SK-N-SH (cell line): ENCODE results near the gene LATS2. TPM values are rescaled to one million over a fixed set of nuclear protein-coding genes. Genes with fewer than 3 reads are reported as not detected.

Experiments
- CTCF ChIA-PET: fragments of 300-600, 350-600 bp; formaldehyde crosslinking; extraction: SDS; loops from one replicate; lab custom pipeline; 2021; lab: Yijun Ruan, JAX
- POLR2A ChIA-PET: fragments of 350-600 bp; sonication (Branson Sonifier 250); formaldehyde crosslinking; extraction: SDS; loops from one replicate; lab custom pipeline; 2020; ENCODE audit warnings: antibody characterized with exemption, inconsistent platforms; lab: Yijun Ruan, JAX
- DNase-seq: peaks from one replicate; pipeline ENCODE4 v3.0.0; 2012
- H2AFZ ChIP-seq: fragments of 200-600 bp; sonication (generic); 2 replicates; pipeline ENCODE4 v1.8.1; 2016; ENCODE audit warnings: antibody characterized with exemption, mild to moderate bottlenecking, low read depth
- H3F3A ChIP-seq: fragments of 200-600 bp; sonication (generic); replicated peaks from 2 replicates; pipeline ENCODE3; 2016; ENCODE audit warnings: antibody characterized with exemption, mild to moderate bottlenecking; ENCODE audit not compliant: insufficient read depth
- H3K27ac ChIP-seq, 2 experiments: fragments of 200-500 bp in 1 of 2; fragments of 200-600 bp in 1 of 2; sonication (Bioruptor generic) in 1 of 2; sonication (generic), shearing (Covaris generic) in 1 of 2; 2 replicates each; pipeline versions ENCODE4 v1.5.1 to v1.6.1; 2014 to 2016; ENCODE audit warnings: low read depth in 2 of 2, inconsistent platforms in 1 of 2, low read length in 1 of 2, mild to moderate bottlenecking in 1 of 2, mixed read lengths in 1 of 2
- H3K27me3 ChIP-seq: fragments of 200-600 bp; sonication (generic), shearing (Covaris generic); 2 replicates; pipeline ENCODE4 v1.6.1; 2016; ENCODE audit warnings: mixed run types; ENCODE audit not compliant: insufficient read depth
- H3K36me3 ChIP-seq, 2 experiments: fragments of 200-500 bp in 1 of 2; fragments of 200-600 bp in 1 of 2; sonication (Bioruptor generic) in 1 of 2; sonication (generic) in 1 of 2; replicated peaks in 1 of 2; 2 replicates each; pipeline versions ENCODE3 to v1.5.1; 2014 to 2016; ENCODE audit warnings: low read length in 1 of 2, mild to moderate bottlenecking in 1 of 2; ENCODE audit not compliant: insufficient read depth in 2 of 2, control insufficient read depth in 1 of 2
- H3K4me1 ChIP-seq, 2 experiments: fragments of 200-500 bp in 1 of 2; fragments of 200-600 bp in 1 of 2; sonication (Bioruptor generic) in 1 of 2; sonication (generic), shearing (Covaris generic) in 1 of 2; 2 replicates each; pipeline versions ENCODE4 v1.5.1 to v1.6.1; 2014 to 2016; ENCODE audit warnings: low read depth in 1 of 2, low read length in 1 of 2, mixed run types in 1 of 2; ENCODE audit not compliant: insufficient read depth in 2 of 2, control insufficient read depth in 1 of 2
- H3K4me2 ChIP-seq: fragments of 200-600 bp; sonication (generic), shearing (Covaris generic); 2 replicates; pipeline ENCODE4 v1.6.1; 2017; ENCODE audit warnings: mixed run types
- H3K4me3 ChIP-seq, 2 experiments: fragments of 200-500 bp in 1 of 2; fragments of 200-600 bp in 1 of 2; sonication (Bioruptor generic) in 1 of 2; sonication (generic), shearing (Covaris generic) in 1 of 2; 2 replicates each; pipeline versions ENCODE4 v1.5.1 to v1.8.1; 2014 to 2016; ENCODE audit warnings: low read depth in 2 of 2, inconsistent platforms in 1 of 2, low read length in 1 of 2, mild to moderate bottlenecking in 1 of 2, mixed read lengths in 1 of 2, moderate library complexity in 1 of 2
- H3K79me2 ChIP-seq: fragments of 200-600 bp; sonication (generic); 2 replicates; pipeline ENCODE4 v1.8.1; 2017; ENCODE audit warnings: mild to moderate bottlenecking; ENCODE audit not compliant: insufficient read depth
- H3K9ac ChIP-seq: fragments of 200-600 bp; sonication (generic); 2 replicates; pipeline ENCODE4 v1.6.1; 2017; ENCODE audit warnings: mixed run types
- H3K9me2 ChIP-seq: fragments of 200-600 bp; sonication (generic); 2 replicates; pipeline ENCODE4 v1.6.1; 2017; ENCODE audit warnings: mixed run types
- H3K9me3 ChIP-seq: fragments of 200-600 bp; sonication (generic); 2 replicates; pipeline ENCODE4 v1.6.1; 2017; ENCODE audit warnings: mixed run types, mild to moderate bottlenecking, moderate library complexity
- H4K20me1 ChIP-seq: fragments of 200-600 bp; sonication (generic); 2 replicates; pipeline ENCODE4 v1.6.1; 2017; ENCODE audit warnings: mild to moderate bottlenecking, mixed run types; ENCODE audit not compliant: insufficient read depth
- CHD2 ChIP-seq: fragments of 150-350 bp; IDR thresholded peaks from 2 replicates; pipeline ENCODE4 v1.6.1; 2018; ENCODE audit warnings: low read length; ENCODE audit not compliant: partially characterized antibody
- EZH2phosphoT487 ChIP-seq: fragments of 200-600 bp; sonication (generic); IDR thresholded peaks from 2 replicates; pipeline ENCODE4 v1.6.1; 2017; ENCODE audit warnings: low read depth, mixed run types, mild to moderate bottlenecking, antibody characterized with exemption, moderate library complexity, borderline replicate concordance
- FOSL2 ChIP-seq: IDR thresholded peaks from 2 replicates; pipeline ENCODE4 v1.4.0; 2012; ENCODE audit warnings: low read depth, mild to moderate bottlenecking, moderate library complexity, borderline replicate concordance
- FOXM1 ChIP-seq: IDR thresholded peaks from 2 replicates; pipeline ENCODE4 v1.4.0; 2012; ENCODE audit warnings: low read depth, mild to moderate bottlenecking
- GABPA ChIP-seq: IDR thresholded peaks from 2 replicates; pipeline ENCODE4 v1.4.0; 2012; ENCODE audit warnings: low read depth, mild to moderate bottlenecking
- GATA2 ChIP-seq: sonication (generic); formaldehyde crosslinking; IDR thresholded peaks from 2 replicates; pipeline ENCODE4 v1.5.0; 2020; ENCODE audit warnings: mild to moderate bottlenecking, missing genetic modification reagents
- MEF2A ChIP-seq: IDR thresholded peaks from 2 replicates; pipeline ENCODE4 v1.4.0; 2012; ENCODE audit warnings: low read depth, borderline replicate concordance
- RAD21 ChIP-seq: IDR thresholded peaks from 2 replicates; pipeline ENCODE4 v1.6.1; 2012; ENCODE audit warnings: mild to moderate bottlenecking, low read length
- RCOR1 ChIP-seq: fragments of 150-350 bp; IDR thresholded peaks from 2 replicates; pipeline ENCODE4 v1.6.1; 2017; ENCODE audit warnings: antibody characterized with exemption, low read length
- SIN3A ChIP-seq: IDR thresholded peaks from 2 replicates; pipeline ENCODE4 v1.6.1; 2012; ENCODE audit warnings: low read depth, mild to moderate bottlenecking, low read length, moderate library complexity, borderline replicate concordance
- TEAD4 ChIP-seq: IDR thresholded peaks from 2 replicates; pipeline ENCODE4 v1.4.0; 2012; ENCODE audit warnings: mild to moderate bottlenecking, borderline replicate concordance; ENCODE audit not compliant: insufficient read depth
- WGBS: methylation state at CpG from one replicate; pipeline ENCODE4 v1.1.6; 2017; ENCODE audit warnings: low lambda C conversion rate; 5-methylcytosine and 5-hydroxymethylcytosine counted together
- polyA plus RNA-seq, 3 experiments: library from polyadenylated mRNA; depleted of rRNA; stranded (reverse); fragments of >200 nt; gene quantifications; 2 replicates each; pipeline ENCODE4 v1.2.3, GENCODE V29; 2012
- TF ChIP-seq, protein P1 (sequence below): IDR thresholded peaks from 2 replicates; pipeline ENCODE4 v1.6.1; 2012; ENCODE audit warnings: mild to moderate bottlenecking, low read depth, low read length, moderate library complexity
- TF ChIP-seq, protein P2 (sequence below): fragments of 150-350 bp; IDR thresholded peaks from 2 replicates; pipeline ENCODE4 v1.6.1; 2016; ENCODE audit warnings: mild to moderate bottlenecking, low read depth, low read length

LATS2 gene
- polyA plus RNA-seq, 1 of the 3 experiments (the other 2 are of a cell fraction), result 19.6 TPM

DNA sequence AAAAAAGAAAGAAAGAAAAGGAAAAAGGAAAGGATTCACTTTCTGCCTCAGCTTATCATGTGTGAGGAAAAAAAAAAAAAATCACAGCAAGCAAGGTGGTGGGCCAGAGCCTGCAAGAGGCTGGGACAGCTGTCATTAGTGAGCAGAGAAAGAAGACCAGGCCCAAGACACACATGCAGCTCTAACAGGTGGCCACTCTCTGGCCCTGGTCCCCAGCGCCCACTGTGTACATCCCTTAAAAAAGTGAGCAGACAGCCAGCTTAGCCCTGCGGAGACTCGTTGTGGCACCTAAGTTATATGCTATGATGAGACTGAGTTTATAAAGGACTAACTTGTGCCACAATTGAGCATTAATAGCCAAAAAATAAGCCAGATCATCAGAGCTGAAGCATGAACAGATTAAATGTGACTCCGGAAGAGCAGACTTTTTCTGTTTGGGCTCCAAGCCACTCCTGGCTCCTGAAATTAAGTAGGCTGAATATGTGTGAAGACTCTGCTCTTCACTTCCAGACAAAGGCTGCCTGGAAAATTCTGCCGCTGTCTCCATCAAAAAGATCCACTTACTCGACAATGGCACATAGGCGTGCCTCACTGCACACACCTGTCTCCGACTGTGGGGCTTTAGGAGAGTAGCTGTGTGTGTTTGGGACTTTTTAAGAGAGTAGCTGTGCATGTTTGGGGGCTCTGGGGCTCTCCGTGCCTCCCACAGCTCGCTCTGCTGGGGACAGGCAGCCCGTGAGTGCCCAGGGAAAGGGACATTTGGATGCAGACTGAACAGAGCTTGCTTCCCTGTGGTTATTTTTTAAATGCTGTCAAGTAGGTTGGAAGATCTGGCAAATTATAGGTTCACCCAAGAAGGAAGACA lies 55.0 kb downstream of the LATS2 start:
- Histone ChIP-seq H3K4me1 (peaks cover 2 to 9% of the 10 kb centered on the region in 2 experiments; a peak in 3 of 4 replicates), H4K20me1 (peaks cover 51% of the 10 kb centered on the region), H3K27ac (0 out of 4 replicates have a peak overlapping the region, but pooled peaks of 1 of the 2 experiments have one; percentile 12), H3K9me2 (no peaks in the 10 kb centered on the region), H3K79me2 (peaks cover 97% of the 10 kb centered on the region), H2AFZ (no peak overlapping the region), H3K9me3 (no peaks in the 10 kb centered on the region), H3K4me3 (no peak overlapping the region), H3K9ac (no peak overlapping the region), H3K36me3 (peaks cover 0 to 16% of the 10 kb centered on the region in 2 experiments), H3K27me3 (no peaks in the 10 kb centered on the region), H3K4me2 (no peak overlapping the region), H3F3A (peaks cover 3% of the 10 kb centered on the region)
- TF ChIP-seq, protein P1, sequence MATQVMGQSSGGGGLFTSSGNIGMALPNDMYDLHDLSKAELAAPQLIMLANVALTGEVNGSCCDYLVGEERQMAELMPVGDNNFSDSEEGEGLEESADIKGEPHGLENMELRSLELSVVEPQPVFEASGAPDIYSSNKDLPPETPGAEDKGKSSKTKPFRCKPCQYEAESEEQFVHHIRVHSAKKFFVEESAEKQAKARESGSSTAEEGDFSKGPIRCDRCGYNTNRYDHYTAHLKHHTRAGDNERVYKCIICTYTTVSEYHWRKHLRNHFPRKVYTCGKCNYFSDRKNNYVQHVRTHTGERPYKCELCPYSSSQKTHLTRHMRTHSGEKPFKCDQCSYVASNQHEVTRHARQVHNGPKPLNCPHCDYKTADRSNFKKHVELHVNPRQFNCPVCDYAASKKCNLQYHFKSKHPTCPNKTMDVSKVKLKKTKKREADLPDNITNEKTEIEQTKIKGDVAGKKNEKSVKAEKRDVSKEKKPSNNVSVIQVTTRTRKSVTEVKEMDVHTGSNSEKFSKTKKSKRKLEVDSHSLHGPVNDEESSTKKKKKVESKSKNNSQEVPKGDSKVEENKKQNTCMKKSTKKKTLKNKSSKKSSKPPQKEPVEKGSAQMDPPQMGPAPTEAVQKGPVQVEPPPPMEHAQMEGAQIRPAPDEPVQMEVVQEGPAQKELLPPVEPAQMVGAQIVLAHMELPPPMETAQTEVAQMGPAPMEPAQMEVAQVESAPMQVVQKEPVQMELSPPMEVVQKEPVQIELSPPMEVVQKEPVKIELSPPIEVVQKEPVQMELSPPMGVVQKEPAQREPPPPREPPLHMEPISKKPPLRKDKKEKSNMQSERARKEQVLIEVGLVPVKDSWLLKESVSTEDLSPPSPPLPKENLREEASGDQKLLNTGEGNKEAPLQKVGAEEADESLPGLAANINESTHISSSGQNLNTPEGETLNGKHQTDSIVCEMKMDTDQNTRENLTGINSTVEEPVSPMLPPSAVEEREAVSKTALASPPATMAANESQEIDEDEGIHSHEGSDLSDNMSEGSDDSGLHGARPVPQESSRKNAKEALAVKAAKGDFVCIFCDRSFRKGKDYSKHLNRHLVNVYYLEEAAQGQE, result no peak
- TF ChIP-seq CHD2, result no peak
- TF ChIP-seq, protein P2, sequence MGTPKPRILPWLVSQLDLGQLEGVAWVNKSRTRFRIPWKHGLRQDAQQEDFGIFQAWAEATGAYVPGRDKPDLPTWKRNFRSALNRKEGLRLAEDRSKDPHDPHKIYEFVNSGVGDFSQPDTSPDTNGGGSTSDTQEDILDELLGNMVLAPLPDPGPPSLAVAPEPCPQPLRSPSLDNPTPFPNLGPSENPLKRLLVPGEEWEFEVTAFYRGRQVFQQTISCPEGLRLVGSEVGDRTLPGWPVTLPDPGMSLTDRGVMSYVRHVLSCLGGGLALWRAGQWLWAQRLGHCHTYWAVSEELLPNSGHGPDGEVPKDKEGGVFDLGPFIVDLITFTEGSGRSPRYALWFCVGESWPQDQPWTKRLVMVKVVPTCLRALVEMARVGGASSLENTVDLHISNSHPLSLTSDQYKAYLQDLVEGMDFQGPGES, result no peak
- TF ChIP-seq FOSL2, result no peak
- ChIA-PET POLR2A (no interaction called here), CTCF (no interaction called here)
- 82% methylated on average over 11 of the region's 11 CpGs for WGBS
- DNase-seq, result no peak

DNA sequence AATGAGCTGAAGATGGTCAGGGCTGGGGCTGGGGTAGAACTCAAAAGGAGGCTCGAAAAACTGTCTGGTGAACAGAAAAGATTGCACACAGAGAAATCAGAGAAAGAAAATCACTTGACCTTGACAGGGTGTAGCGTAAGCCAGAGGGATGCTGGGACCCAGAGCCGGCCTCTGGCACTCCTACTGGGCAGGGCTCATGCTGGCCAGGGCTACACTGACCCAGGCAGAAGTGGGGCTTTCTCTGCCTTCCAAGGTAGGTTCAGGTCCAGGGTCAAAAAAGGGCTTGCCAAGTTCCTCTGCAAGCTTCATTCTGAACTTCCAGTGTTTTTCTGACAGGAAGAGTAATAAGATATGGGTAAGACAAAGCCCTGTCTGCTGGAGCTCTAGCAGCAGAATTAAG lies 56.2 kb downstream of the LATS2 start:
- Histone ChIP-seq H3K9me3 (no peaks in the 10 kb centered on the region), H3F3A (peaks cover 3% of the 10 kb centered on the region), H4K20me1 (peaks cover 40% of the 10 kb centered on the region), H3K4me2 (no peak overlapping the region), H3K4me1 (no peaks in the 10 kb centered on the region; a peak in 1 of 4 replicates), H3K36me3 (peaks cover 0 to 23% of the 10 kb centered on the region in 2 experiments), H2AFZ (no peak overlapping the region), H3K27me3 (no peaks in the 10 kb centered on the region), H3K27ac (peak overlapping the region in 1 of 2 experiments; percentile 20; a peak in 1 of 4 replicates), H3K79me2 (peaks cover 97% of the 10 kb centered on the region), H3K9ac (no peak overlapping the region), H3K9me2 (no peaks in the 10 kb centered on the region), H3K4me3 (no peak overlapping the region)
- no peak for DNase-seq
- WGBS, result 64% methylated on average over 3 of the region's 3 CpGs
- no peak for TF ChIP-seq EZH2phosphoT487
- no peak for TF ChIP-seq GABPA
- no peak for TF ChIP-seq RAD21
- no peak for TF ChIP-seq GATA2
- TF ChIP-seq FOXM1, result no peak
- no peak for TF ChIP-seq RCOR1
- no peak for TF ChIP-seq TEAD4
- no peak for TF ChIP-seq FOSL2
- TF ChIP-seq MEF2A, result no peak
- TF ChIP-seq SIN3A, result no peak
- POLR2A ChIA-PET, result no interaction called here
- CTCF ChIA-PET, result no interaction called here
